ENCODE results near the gene KLC3.

GRCh38 chr19:45347570-45348366 is 7.2 kb downstream of the KLC3 start:
- TF ChIP-seq POLR2AphosphoS5 (IDR thresholded peaks at IDR 0.05; ENCODE audit: low read depth, low read length) (no peak), POLR2A (IDR thresholded peaks at IDR 0.05; ENCODE audit: low read depth, low read length) (no peak)
